Effector memory CD4-positive, alpha-beta T cell (primary cell): ENCODE measurements around the gene MTM1.

Experiments
- DNase-seq, 3 donors: peaks; one replicate each; pipeline ENCODE4 v3.0.0-alpha.2; 2020
- H3K27ac ChIP-seq: 2 replicates; pipeline ENCODE4 v1.7.0; 2013; ENCODE audit warnings: mild to moderate bottlenecking, low read length, moderate library complexity; ENCODE audit not compliant: insufficient read depth, poor library complexity, severe bottlenecking
- H3K27me3 ChIP-seq: replicated peaks from 2 replicates; pipeline ENCODE4 v1.7.0; 2013; ENCODE audit warnings: mild to moderate bottlenecking, low read length; ENCODE audit not compliant: insufficient read depth, control insufficient read depth, poor library complexity, severe bottlenecking
- H3K36me3 ChIP-seq: 2 replicates; pipeline ENCODE4 v1.7.0; 2013; ENCODE audit warnings: mild to moderate bottlenecking, low read length, moderate library complexity; ENCODE audit not compliant: control insufficient read depth, insufficient read depth
- H3K4me1 ChIP-seq: 2 replicates; pipeline ENCODE4 v1.7.0; 2013; ENCODE audit warnings: low read length, mild to moderate bottlenecking; ENCODE audit not compliant: control insufficient read depth, insufficient read depth, poor library complexity, severe bottlenecking
- H3K4me3 ChIP-seq: 2 replicates; pipeline ENCODE4 v1.7.0; 2013; ENCODE audit warnings: low read length, low read depth, mild to moderate bottlenecking; ENCODE audit not compliant: insufficient read depth, poor library complexity, severe bottlenecking
- H3K9me3 ChIP-seq: 2 replicates; pipeline ENCODE4 v1.7.0; 2013; ENCODE audit warnings: mild to moderate bottlenecking, low read length, moderate library complexity; ENCODE audit not compliant: control insufficient read depth

MTM1 gene

DNA sequence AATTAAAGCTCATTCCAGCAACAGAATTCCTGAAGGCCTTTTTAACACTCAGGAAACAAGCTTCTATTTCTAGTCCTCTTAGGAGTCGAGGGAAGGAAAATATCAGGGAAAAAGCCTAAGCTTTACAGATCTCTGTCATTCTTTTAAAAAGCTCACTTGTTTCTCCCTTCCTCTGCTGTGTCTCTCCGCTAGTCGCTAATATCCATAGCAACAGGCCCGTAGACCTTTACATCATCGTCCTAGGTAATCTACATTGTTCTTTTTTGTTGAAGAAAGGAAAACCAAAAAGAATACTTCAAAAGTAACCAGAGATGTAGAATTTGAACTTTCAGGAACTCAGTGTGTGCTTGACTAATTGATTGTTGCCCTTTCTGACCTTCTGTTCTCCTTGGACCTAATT, 78.9 kb downstream of the MTM1 start:
- H3K27ac ChIP-seq = no peak overlapping the region
- no peaks in the 10 kb centered on the region for H3K27me3 ChIP-seq
- no peak overlapping the region for H3K4me3 ChIP-seq
- H3K4me1 ChIP-seq = no peaks in the 10 kb centered on the region
- DNase-seq = no peak
- no peaks in the 10 kb centered on the region for H3K9me3 ChIP-seq
- no peaks in the 10 kb centered on the region for H3K36me3 ChIP-seq

DNA sequence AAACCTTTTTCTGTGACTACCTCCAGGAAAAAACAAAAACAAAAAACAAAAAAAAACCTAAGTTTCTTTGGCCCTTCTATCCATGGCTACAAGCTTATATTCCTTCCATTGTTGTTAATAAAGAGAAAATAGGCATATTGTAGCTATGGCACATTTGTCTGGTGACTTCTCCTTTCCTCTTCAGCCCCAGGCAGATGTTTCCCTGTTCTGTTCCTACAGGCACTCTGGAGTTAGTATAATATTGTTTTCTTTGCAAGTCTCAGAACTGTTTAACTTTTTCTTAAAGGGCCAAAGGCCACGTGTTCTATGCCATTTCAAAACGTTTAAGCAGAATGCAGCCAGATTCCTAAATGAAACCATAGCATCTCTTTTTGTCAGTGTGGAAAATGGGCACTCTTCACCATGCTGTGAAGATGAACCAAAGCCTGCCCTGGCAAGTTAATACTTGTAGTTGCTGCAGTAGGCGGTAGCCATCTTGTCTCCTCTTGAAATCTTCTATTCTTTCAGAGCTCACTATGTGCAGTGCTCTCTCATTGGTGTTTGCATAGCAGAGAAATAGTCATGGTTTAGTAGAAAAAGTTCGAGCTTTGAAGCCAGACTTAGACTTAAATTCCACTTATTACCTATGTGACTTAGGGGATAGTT, 80.0 kb downstream of the MTM1 start:
- Histone ChIP-seq H3K4me1 (no peaks in the 10 kb centered on the region), H3K27me3 (no peaks in the 10 kb centered on the region), H3K4me3 (no peak overlapping the region), H3K9me3 (no peaks in the 10 kb centered on the region), H3K27ac (no peak overlapping the region), H3K36me3 (peaks cover 2% of the 10 kb centered on the region)
- no peak for DNase-seq

DNA sequence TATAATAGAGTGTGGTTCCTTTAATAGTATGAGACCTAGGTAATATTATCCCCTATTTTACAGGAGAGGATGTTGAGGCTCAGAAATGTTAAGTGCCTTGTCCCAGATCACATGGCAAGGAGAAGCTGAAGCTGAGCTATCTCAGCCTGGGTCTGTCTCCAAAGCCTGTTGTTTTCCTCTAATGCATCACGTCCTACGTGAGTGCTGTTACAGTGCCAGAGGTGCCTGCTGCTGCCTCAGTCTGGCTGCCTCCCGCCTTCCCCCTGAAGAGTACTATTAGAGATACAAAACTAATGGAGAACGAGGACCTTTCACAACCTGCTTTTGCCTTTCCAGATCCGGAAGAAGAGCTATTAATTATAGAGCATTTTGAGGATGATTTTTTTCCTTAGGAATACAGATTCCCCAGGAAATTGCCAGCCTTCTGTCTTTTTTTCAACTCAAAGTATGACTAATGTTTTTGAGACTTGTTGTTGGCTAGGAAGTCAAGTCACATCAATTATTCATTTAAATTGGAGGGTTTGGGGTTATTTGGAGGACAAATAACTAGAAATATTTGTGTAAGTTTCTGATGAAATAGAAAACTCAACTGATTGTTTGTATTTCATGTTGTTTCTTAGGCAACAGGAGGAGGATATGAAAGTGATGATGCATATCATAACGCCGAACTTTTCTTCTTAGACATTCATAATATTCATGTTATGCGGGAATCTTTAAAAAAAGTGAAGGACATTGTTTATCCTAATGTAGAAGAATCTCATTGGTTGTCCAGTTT, 80.9 kb downstream of the MTM1 start:
- Histone ChIP-seq H3K27ac (no peak overlapping the region), H3K4me1 (no peaks in the 10 kb centered on the region), H3K4me3 (no peak overlapping the region), H3K36me3 (peaks cover 8% of the 10 kb centered on the region), H3K27me3 (no peaks in the 10 kb centered on the region), H3K9me3 (no peaks in the 10 kb centered on the region)
- DNase-seq = no peak

- H3K4me1 ChIP-seq = no peaks in the 10 kb centered on the region
- H3K9me3 ChIP-seq = no peaks in the 10 kb centered on the region
- H3K4me3 ChIP-seq = no peak overlapping the region
- H3K36me3 ChIP-seq = peaks cover 8% of the 10 kb centered on the region
- H3K27ac ChIP-seq = no peak overlapping the region
- H3K27me3 ChIP-seq = no peaks in the 10 kb centered on the region
- DNase-seq = no peak
These were observed 83.5 kb downstream of the MTM1 start for GRCh38 chrX:150651906-150652305.

GRCh38 chrX:150655788-150656187, 87.4 kb downstream of the MTM1 start:
- Histone ChIP-seq H3K4me3 (no peak overlapping the region), H3K4me1 (no peaks in the 10 kb centered on the region), H3K36me3 (peaks cover 18% of the 10 kb centered on the region), H3K27me3 (no peaks in the 10 kb centered on the region), H3K9me3 (no peaks in the 10 kb centered on the region), H3K27ac (no peak overlapping the region)
- DNase-seq = no peak

DNA sequence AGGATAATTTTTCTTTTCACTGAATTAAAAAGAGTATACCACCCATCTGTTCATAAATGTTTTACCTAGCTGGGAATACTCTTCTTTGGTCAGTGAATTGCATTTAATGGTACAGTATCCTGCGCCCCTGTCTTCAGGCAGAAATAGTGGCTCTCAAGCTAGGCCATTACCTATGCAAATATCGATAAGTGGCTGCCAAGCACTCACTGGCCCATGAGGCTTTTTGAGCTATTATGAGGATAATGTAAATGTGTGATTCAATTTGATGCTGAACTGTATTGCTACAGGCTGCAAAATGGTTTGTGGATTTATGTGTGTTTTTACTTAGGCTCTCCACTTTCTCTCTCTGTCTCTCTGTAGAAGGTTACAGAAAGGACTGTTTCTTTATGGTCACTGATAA, 94.7 kb downstream of the MTM1 start:
- no peaks in the 10 kb centered on the region for H3K27me3 ChIP-seq
- H3K9me3 ChIP-seq = no peaks in the 10 kb centered on the region
- peaks cover 15% of the 10 kb centered on the region for H3K36me3 ChIP-seq
- H3K4me3 ChIP-seq = no peak overlapping the region
- no peaks in the 10 kb centered on the region for H3K4me1 ChIP-seq
- DNase-seq = no peak
- H3K27ac ChIP-seq = no peak overlapping the region

DNA sequence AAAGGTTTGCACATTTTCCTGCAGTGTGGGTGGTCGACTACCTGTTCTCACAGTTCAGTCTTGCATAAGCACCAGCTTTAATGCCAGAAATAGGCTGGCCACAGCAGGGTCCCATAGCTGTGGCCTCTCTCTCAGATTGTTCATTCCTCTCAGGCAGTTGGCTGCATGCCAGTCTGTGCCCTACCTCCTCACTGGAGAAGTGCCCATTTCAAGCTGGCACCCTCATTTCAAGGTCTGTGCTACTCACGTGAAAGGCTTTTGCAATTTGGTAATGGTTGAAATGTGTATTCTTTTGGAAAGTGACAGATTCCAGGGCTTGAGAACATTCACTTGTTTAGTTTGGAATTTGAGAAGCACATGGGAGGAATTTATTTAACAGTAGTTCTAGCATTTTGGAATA, 95.9 kb downstream of the MTM1 start:
- Histone ChIP-seq H3K4me1 (no peaks in the 10 kb centered on the region), H3K36me3 (peaks cover 15% of the 10 kb centered on the region)
- DNase-seq = no peak

DNA sequence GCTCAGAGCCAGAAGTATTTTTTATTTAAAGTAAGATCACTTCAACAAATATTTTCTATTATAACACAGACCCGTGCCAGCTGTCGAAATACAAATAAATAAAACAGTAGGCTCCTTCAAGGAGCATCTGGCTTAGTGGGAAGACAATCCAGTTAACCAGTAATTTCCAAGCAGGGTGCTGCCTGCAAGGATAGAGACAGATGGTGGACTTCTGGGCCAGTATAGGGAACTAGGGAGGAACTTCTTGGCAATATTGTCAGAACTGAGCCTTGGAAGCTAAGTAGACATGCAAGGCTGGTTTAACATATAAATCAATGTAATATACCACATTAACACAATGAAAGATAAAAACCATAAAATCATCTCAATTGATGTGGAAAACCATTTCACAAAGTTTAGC, 107.8 kb downstream of the MTM1 start:
- Histone ChIP-seq H3K27ac (no peak overlapping the region), H3K4me1 (no peaks in the 10 kb centered on the region), H3K36me3 (no peaks in the 10 kb centered on the region), H3K27me3 (no peaks in the 10 kb centered on the region), H3K4me3 (no peak overlapping the region), H3K9me3 (no peaks in the 10 kb centered on the region)
- DNase-seq = no peak

More for the DNA sequence above, 95.9 kb downstream of the MTM1 start:
- Histone ChIP-seq H3K27ac (no peak overlapping the region), H3K4me3 (no peak overlapping the region), H3K9me3 (no peaks in the 10 kb centered on the region), H3K27me3 (no peaks in the 10 kb centered on the region)

DNA sequence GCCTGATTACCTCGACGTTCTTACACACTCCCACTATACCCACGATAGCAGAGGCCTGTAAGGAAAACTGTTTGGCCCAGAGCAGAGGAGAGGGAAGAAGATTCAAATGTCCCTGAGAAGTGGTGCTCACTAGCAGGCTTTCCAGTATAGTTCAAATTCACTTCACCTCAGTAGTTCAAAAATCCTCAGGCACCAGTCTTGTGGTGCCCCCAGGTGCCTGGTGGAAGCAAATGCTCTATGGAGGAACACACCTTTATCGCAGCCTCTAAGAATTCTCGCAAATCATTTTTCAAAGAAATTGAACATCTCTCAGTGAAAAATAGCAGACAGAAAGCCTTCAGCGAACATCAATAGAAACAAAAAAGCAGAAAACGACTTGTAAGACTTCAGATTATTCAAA, 112.6 kb downstream of the MTM1 start:
- Histone ChIP-seq H3K27me3 (no peaks in the 10 kb centered on the region), H3K9me3 (no peaks in the 10 kb centered on the region), H3K4me1 (no peaks in the 10 kb centered on the region), H3K27ac (no peak overlapping the region), H3K36me3 (no peaks in the 10 kb centered on the region), H3K4me3 (no peak overlapping the region)
- no peak for DNase-seq

DNA sequence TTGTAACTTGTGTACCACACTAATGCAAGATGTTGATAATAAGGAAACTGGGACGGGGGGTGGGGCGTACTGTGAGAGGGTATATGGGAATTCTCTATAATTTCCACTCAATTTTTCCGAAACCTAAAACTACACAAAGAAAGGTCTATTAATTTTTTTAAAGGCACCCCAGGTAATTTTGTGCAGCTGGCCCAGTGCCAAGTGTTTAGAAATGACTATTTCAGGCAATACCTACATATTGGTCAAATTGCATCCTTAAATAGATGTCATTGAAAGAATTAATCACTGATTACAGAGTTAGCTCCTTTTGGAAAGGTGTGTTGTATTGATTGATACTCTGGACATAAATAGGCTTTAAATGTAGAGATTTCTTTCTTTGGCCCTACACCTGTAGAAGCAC, 114.7 kb downstream of the MTM1 start:
- Histone ChIP-seq H3K4me3 (no peak overlapping the region), H3K27ac (no peak overlapping the region), H3K9me3 (no peaks in the 10 kb centered on the region), H3K36me3 (no peaks in the 10 kb centered on the region), H3K27me3 (no peaks in the 10 kb centered on the region), H3K4me1 (no peaks in the 10 kb centered on the region)
- no peak for DNase-seq
